SK-N-SH (cell line): ENCODE data around the gene RRBP1. TPM values are rescaled to one million over a fixed set of nuclear protein-coding genes. Genes with fewer than 3 reads are reported as not detected.

Experiments
- CTCF ChIA-PET: fragments of 300-600, 350-600 bp; formaldehyde crosslinking; extraction: SDS; loops from one replicate; lab custom pipeline; 2021; lab: Yijun Ruan, JAX
- POLR2A ChIA-PET: fragments of 350-600 bp; sonication (Branson Sonifier 250); formaldehyde crosslinking; extraction: SDS; loops from one replicate; lab custom pipeline; 2020; ENCODE audit warnings: antibody characterized with exemption, inconsistent platforms; lab: Yijun Ruan, JAX
- DNase-seq: peaks from one replicate; pipeline ENCODE4 v3.0.0; 2012
- H2AFZ ChIP-seq: fragments of 200-600 bp; sonication (generic); 2 replicates; pipeline ENCODE4 v1.8.1; 2016; ENCODE audit warnings: antibody characterized with exemption, mild to moderate bottlenecking, low read depth
- H3F3A ChIP-seq: fragments of 200-600 bp; sonication (generic); replicated peaks from 2 replicates; pipeline ENCODE3; 2016; ENCODE audit warnings: antibody characterized with exemption, mild to moderate bottlenecking; ENCODE audit not compliant: insufficient read depth
- H3K27ac ChIP-seq, 2 experiments: fragments of 200-500 bp in 1 of 2; fragments of 200-600 bp in 1 of 2; sonication (Bioruptor generic) in 1 of 2; sonication (generic), shearing (Covaris generic) in 1 of 2; 2 replicates each; pipeline versions ENCODE4 v1.5.1 to v1.6.1; 2014 to 2016; ENCODE audit warnings: low read depth in 2 of 2, inconsistent platforms in 1 of 2, low read length in 1 of 2, mild to moderate bottlenecking in 1 of 2, mixed read lengths in 1 of 2
- H3K27me3 ChIP-seq: fragments of 200-600 bp; sonication (generic), shearing (Covaris generic); 2 replicates; pipeline ENCODE4 v1.6.1; 2016; ENCODE audit warnings: mixed run types; ENCODE audit not compliant: insufficient read depth
- H3K36me3 ChIP-seq, 2 experiments: fragments of 200-500 bp in 1 of 2; fragments of 200-600 bp in 1 of 2; sonication (Bioruptor generic) in 1 of 2; sonication (generic) in 1 of 2; replicated peaks in 1 of 2; 2 replicates each; pipeline versions ENCODE3 to v1.5.1; 2014 to 2016; ENCODE audit warnings: low read length in 1 of 2, mild to moderate bottlenecking in 1 of 2; ENCODE audit not compliant: insufficient read depth in 2 of 2, control insufficient read depth in 1 of 2
- H3K4me1 ChIP-seq, 2 experiments: fragments of 200-500 bp in 1 of 2; fragments of 200-600 bp in 1 of 2; sonication (Bioruptor generic) in 1 of 2; sonication (generic), shearing (Covaris generic) in 1 of 2; 2 replicates each; pipeline versions ENCODE4 v1.5.1 to v1.6.1; 2014 to 2016; ENCODE audit warnings: low read depth in 1 of 2, low read length in 1 of 2, mixed run types in 1 of 2; ENCODE audit not compliant: insufficient read depth in 2 of 2, control insufficient read depth in 1 of 2
- H3K4me2 ChIP-seq: fragments of 200-600 bp; sonication (generic), shearing (Covaris generic); 2 replicates; pipeline ENCODE4 v1.6.1; 2017; ENCODE audit warnings: mixed run types
- H3K4me3 ChIP-seq, 2 experiments: fragments of 200-500 bp in 1 of 2; fragments of 200-600 bp in 1 of 2; sonication (Bioruptor generic) in 1 of 2; sonication (generic), shearing (Covaris generic) in 1 of 2; 2 replicates each; pipeline versions ENCODE4 v1.5.1 to v1.8.1; 2014 to 2016; ENCODE audit warnings: low read depth in 2 of 2, inconsistent platforms in 1 of 2, low read length in 1 of 2, mild to moderate bottlenecking in 1 of 2, mixed read lengths in 1 of 2, moderate library complexity in 1 of 2
- H3K79me2 ChIP-seq: fragments of 200-600 bp; sonication (generic); 2 replicates; pipeline ENCODE4 v1.8.1; 2017; ENCODE audit warnings: mild to moderate bottlenecking; ENCODE audit not compliant: insufficient read depth
- H3K9ac ChIP-seq: fragments of 200-600 bp; sonication (generic); 2 replicates; pipeline ENCODE4 v1.6.1; 2017; ENCODE audit warnings: mixed run types
- H3K9me2 ChIP-seq: fragments of 200-600 bp; sonication (generic); 2 replicates; pipeline ENCODE4 v1.6.1; 2017; ENCODE audit warnings: mixed run types
- H3K9me3 ChIP-seq: fragments of 200-600 bp; sonication (generic); 2 replicates; pipeline ENCODE4 v1.6.1; 2017; ENCODE audit warnings: mixed run types, mild to moderate bottlenecking, moderate library complexity
- H4K20me1 ChIP-seq: fragments of 200-600 bp; sonication (generic); 2 replicates; pipeline ENCODE4 v1.6.1; 2017; ENCODE audit warnings: mild to moderate bottlenecking, mixed run types; ENCODE audit not compliant: insufficient read depth
- FOXJ3 ChIP-seq: sonication (generic); formaldehyde crosslinking; IDR thresholded peaks from 2 replicates; pipeline ENCODE4 v1.5.1; 2020; ENCODE audit warnings: mild to moderate bottlenecking, missing genetic modification reagents
- FOXM1 ChIP-seq: IDR thresholded peaks from 2 replicates; pipeline ENCODE4 v1.4.0; 2012; ENCODE audit warnings: low read depth, mild to moderate bottlenecking
- GATA2 ChIP-seq: sonication (generic); formaldehyde crosslinking; IDR thresholded peaks from 2 replicates; pipeline ENCODE4 v1.5.0; 2020; ENCODE audit warnings: mild to moderate bottlenecking, missing genetic modification reagents
- MXI1 ChIP-seq: IDR thresholded peaks from 2 replicates; pipeline ENCODE4 v1.6.1; 2012; ENCODE audit warnings: mild to moderate bottlenecking, low read depth, low read length, improper control_type of control experiment
- NRF1 ChIP-seq: IDR thresholded peaks from 2 replicates; pipeline ENCODE4 v1.6.1; 2012; ENCODE audit warnings: low read depth, mild to moderate bottlenecking, low read length
- RCOR1 ChIP-seq: fragments of 150-350 bp; IDR thresholded peaks from 2 replicates; pipeline ENCODE4 v1.6.1; 2017; ENCODE audit warnings: antibody characterized with exemption, low read length
- RXRA ChIP-seq: IDR thresholded peaks from 2 replicates; pipeline ENCODE4 v1.4.0; 2012; ENCODE audit warnings: low read depth, mild to moderate bottlenecking, borderline replicate concordance
- TEAD4 ChIP-seq: IDR thresholded peaks from 2 replicates; pipeline ENCODE4 v1.4.0; 2012; ENCODE audit warnings: mild to moderate bottlenecking, borderline replicate concordance; ENCODE audit not compliant: insufficient read depth
- WGBS: methylation state at CpG from one replicate; pipeline ENCODE4 v1.1.6; 2017; ENCODE audit warnings: low lambda C conversion rate; 5-methylcytosine and 5-hydroxymethylcytosine counted together
- polyA plus RNA-seq, 3 experiments: library from polyadenylated mRNA; depleted of rRNA; stranded (reverse); fragments of >200 nt; gene quantifications; 2 replicates each; pipeline ENCODE4 v1.2.3, GENCODE V29; 2012
- TF ChIP-seq, protein P1 (sequence below): fragments of 200-600 bp; sonication (generic); IDR thresholded peaks from 2 replicates; pipeline ENCODE4 v1.6.1; 2017; ENCODE audit warnings: antibody characterized with exemption, mild to moderate bottlenecking, moderate library complexity
- TF ChIP-seq, protein P2 (sequence below): IDR thresholded peaks from 2 replicates; pipeline ENCODE4 v1.4.0; 2012; ENCODE audit warnings: low read depth, borderline replicate concordance
- TF ChIP-seq, protein P3 (sequence below): fragments of 150-350 bp; IDR thresholded peaks from 2 replicates; pipeline ENCODE4 v1.6.1; 2016; ENCODE audit warnings: mild to moderate bottlenecking, low read depth, low read length

The RRBP1 gene
- polyA plus RNA-seq, 1 of the 3 experiments (the other 2 are of a cell fraction): 50.2 TPM

DNA sequence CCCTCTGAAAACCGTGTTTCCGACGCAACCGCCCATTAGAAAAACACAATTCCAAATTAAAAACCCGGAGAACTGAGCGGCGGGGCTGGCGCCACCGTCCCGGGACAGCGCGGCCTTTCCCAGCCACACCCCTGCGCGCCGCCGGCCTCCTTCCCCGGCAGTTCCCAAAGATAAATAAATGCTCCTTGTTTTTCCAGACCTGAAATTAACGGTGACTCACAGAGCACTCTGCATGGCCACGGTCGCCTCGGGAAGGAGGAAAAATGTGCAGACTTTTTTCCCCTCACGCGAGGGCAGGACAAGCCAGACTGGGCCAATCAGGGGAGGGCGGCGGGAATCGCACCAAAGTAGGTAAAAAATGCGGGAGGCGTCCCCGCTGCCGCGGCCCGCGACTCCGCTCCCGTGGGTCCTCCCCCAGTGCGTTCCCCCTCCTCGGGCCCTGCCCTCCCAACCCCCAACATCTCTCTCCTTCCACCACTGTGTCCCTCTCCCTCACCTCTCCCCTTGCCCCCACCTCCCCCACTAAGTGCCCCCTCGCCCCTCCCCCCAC is 113.0 kb downstream of the RRBP1 start (continued):
- TF ChIP-seq, protein P1, sequence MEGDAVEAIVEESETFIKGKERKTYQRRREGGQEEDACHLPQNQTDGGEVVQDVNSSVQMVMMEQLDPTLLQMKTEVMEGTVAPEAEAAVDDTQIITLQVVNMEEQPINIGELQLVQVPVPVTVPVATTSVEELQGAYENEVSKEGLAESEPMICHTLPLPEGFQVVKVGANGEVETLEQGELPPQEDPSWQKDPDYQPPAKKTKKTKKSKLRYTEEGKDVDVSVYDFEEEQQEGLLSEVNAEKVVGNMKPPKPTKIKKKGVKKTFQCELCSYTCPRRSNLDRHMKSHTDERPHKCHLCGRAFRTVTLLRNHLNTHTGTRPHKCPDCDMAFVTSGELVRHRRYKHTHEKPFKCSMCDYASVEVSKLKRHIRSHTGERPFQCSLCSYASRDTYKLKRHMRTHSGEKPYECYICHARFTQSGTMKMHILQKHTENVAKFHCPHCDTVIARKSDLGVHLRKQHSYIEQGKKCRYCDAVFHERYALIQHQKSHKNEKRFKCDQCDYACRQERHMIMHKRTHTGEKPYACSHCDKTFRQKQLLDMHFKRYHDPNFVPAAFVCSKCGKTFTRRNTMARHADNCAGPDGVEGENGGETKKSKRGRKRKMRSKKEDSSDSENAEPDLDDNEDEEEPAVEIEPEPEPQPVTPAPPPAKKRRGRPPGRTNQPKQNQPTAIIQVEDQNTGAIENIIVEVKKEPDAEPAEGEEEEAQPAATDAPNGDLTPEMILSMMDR: no peak
- TF ChIP-seq, protein P2, sequence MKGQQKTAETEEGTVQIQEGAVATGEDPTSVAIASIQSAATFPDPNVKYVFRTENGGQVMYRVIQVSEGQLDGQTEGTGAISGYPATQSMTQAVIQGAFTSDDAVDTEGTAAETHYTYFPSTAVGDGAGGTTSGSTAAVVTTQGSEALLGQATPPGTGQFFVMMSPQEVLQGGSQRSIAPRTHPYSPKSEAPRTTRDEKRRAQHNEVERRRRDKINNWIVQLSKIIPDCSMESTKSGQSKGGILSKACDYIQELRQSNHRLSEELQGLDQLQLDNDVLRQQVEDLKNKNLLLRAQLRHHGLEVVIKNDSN: no peak
- TF ChIP-seq, protein P3, sequence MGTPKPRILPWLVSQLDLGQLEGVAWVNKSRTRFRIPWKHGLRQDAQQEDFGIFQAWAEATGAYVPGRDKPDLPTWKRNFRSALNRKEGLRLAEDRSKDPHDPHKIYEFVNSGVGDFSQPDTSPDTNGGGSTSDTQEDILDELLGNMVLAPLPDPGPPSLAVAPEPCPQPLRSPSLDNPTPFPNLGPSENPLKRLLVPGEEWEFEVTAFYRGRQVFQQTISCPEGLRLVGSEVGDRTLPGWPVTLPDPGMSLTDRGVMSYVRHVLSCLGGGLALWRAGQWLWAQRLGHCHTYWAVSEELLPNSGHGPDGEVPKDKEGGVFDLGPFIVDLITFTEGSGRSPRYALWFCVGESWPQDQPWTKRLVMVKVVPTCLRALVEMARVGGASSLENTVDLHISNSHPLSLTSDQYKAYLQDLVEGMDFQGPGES: no peak
- TF ChIP-seq FOXJ3 (CRISPR knock-in tag) (no peak), FOXM1 (0 out of 2 replicates have a peak, but pooled peaks have one; percentile 31), RXRA (peak; percentile 36; the same call in 1 of the 2 replicates), NRF1 (no peak), TEAD4 (0 out of 2 replicates have a peak, but pooled peaks have one; percentile 50)

GRCh38 chr20:17568045-17568788 is 113.8 kb downstream of the RRBP1 start:
- TF ChIP-seq FOXJ3 (CRISPR knock-in tag): no peak
- no peak for TF ChIP-seq GATA2 (CRISPR knock-in tag)
- TF ChIP-seq RCOR1: no peak
- no peak for TF ChIP-seq MXI1
- Histone ChIP-seq H3K27me3 (no peaks in the 10 kb centered on the region), H3K36me3 (peaks cover 0 to 3% of the 10 kb centered on the region in 2 experiments), H3K9me3 (no peaks in the 10 kb centered on the region), H3K4me3 (peak overlapping the region; percentile 66 to 92; a peak in 3 of 4 replicates), H3K9me2 (no peaks in the 10 kb centered on the region), H3K4me1 (peaks cover 3 to 10% of the 10 kb centered on the region in 2 experiments; a peak in 3 of 4 replicates), H4K20me1 (peaks cover 30% of the 10 kb centered on the region), H3K9ac (peak overlapping the region; percentile 91), H3K27ac (peak overlapping the region; percentile 93 to 99; a peak in 3 of 4 replicates), H3K79me2 (peaks cover 38% of the 10 kb centered on the region), H3F3A (peaks cover 28% of the 10 kb centered on the region), H2AFZ (no peak overlapping the region), H3K4me2 (peak overlapping the region; percentile 84)
- ChIA-PET POLR2A (no interaction called here), CTCF (no interaction called here)
- WGBS: 73% methylated on average over 6 of the region's 6 CpGs
- DNase-seq: no peak
